ENCODE measurements around the gene AVPI1. TPM values are rescaled to one million over a fixed set of nuclear protein-coding genes. Genes with fewer than 3 reads are reported as not detected.
A peak's percentile ranks its signal among the peaks of the same experiment; 100 is the strongest.

AVPI1 gene
- total RNA-seq, 1 donor from 2014 or later, result 20.5 TPM

- Histone ChIP-seq H3K4me1 (peaks cover 25% of the 10 kb centered on the region), H3K4me3 (no peak overlapping the region), H3K27me3 (no peaks in the 10 kb centered on the region), H3K9me3 (no peaks in the 10 kb centered on the region), H3K36me3 (peaks cover 9% of the 10 kb centered on the region), H3K27ac (no peak overlapping the region)
- TF ChIP-seq, protein P1, sequence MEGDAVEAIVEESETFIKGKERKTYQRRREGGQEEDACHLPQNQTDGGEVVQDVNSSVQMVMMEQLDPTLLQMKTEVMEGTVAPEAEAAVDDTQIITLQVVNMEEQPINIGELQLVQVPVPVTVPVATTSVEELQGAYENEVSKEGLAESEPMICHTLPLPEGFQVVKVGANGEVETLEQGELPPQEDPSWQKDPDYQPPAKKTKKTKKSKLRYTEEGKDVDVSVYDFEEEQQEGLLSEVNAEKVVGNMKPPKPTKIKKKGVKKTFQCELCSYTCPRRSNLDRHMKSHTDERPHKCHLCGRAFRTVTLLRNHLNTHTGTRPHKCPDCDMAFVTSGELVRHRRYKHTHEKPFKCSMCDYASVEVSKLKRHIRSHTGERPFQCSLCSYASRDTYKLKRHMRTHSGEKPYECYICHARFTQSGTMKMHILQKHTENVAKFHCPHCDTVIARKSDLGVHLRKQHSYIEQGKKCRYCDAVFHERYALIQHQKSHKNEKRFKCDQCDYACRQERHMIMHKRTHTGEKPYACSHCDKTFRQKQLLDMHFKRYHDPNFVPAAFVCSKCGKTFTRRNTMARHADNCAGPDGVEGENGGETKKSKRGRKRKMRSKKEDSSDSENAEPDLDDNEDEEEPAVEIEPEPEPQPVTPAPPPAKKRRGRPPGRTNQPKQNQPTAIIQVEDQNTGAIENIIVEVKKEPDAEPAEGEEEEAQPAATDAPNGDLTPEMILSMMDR (IDR thresholded peaks at IDR 0.05), result no peak
- ATAC-seq, result no peak
- no peak for DNase-seq
- intact Hi-C loops (cut with DNase I), result no loop called here
Measured at GRCh38 chr10:97721871-97722780, 35.1 kb upstream of the AVPI1 start.

DNA sequence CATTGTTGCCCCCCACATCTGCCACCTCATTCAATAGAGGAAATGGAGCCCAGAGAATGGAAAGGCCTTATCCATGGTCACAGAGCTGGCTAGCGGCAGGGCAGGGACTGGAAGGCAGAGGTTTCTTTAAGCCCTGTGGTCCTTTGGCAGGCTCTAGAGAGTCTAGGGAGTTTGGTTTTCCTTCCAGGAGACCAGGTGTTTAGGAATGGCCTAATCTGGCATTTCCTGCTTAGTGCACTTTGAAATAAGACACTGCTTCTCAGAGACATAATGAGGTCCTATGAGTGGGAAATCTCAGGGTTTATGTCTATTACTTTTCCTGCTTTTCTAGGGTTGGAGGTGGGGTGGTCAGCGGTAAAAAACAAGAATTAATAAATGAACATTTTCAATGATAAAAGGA is 32.6 kb upstream of the AVPI1 start:
- Histone ChIP-seq H3K27me3 (no peaks in the 10 kb centered on the region), H3K9me3 (no peaks in the 10 kb centered on the region), H3K27ac (no peak overlapping the region), H3K36me3 (peaks cover 14% of the 10 kb centered on the region), H3K4me3 (no peak overlapping the region), H3K4me1 (peaks cover 41% of the 10 kb centered on the region)
- intact Hi-C loops (cut with DNase I), result no loop called here
- ATAC-seq (no peak), DNase-seq (no peak)
- TF ChIP-seq, protein P1 (IDR thresholded peaks at IDR 0.05), result no peak

GRCh38 chr10:97718659-97719142 is 31.7 kb upstream of the AVPI1 start:
- no peaks in the 10 kb centered on the region for H3K9me3 ChIP-seq
- H3K36me3 ChIP-seq, result peaks cover 14% of the 10 kb centered on the region
- peaks cover 41% of the 10 kb centered on the region for H3K4me1 ChIP-seq
- H3K27ac ChIP-seq, result peak overlapping the region; percentile 58
- TF ChIP-seq, protein P1 (IDR thresholded peaks at IDR 0.05), result no peak
- intact Hi-C loops (cut with DNase I), result no loop called here
- peak; percentile 86 for ATAC-seq
- no peaks in the 10 kb centered on the region for H3K27me3 ChIP-seq
- H3K4me3 ChIP-seq, result no peak overlapping the region
- DNase-seq, result peak; percentile 88

- no peak overlapping the region for H3K4me3 ChIP-seq
- TF ChIP-seq, protein P1 (IDR thresholded peaks at IDR 0.05), result no peak
- H3K27me3 ChIP-seq, result no peaks in the 10 kb centered on the region
- intact Hi-C loops (cut with DNase I), result no loop called here
- H3K36me3 ChIP-seq, result peaks cover 14% of the 10 kb centered on the region
- H3K9me3 ChIP-seq, result no peaks in the 10 kb centered on the region
- DNase-seq, result no peak
- peaks cover 42% of the 10 kb centered on the region for H3K4me1 ChIP-seq
- H3K27ac ChIP-seq, result peak overlapping the region; percentile 58
- no peak for ATAC-seq
Measured at GRCh38 chr10:97718178-97718577, 31.1 kb upstream of the AVPI1 start.

DNA sequence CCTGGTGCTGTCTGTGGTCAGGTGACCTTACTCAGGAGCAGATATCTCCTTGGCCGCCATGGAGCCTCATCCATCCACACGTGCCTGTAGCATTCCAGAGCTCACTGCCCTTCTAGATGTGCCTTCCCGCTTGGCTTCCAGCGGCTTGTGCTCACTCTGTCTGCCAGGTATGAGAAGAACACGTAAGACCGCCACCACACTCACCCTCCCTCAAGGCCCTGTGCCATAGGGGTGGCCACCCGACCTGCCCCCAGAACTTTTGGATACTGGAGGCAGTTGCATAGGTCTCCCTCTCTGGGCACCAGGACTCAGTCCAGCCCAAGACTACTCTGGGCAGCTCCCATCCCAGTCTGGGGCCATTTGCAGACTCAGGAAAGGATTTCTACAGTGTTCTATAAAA is 30.6 kb upstream of the AVPI1 start:
- H3K27me3 ChIP-seq, result no peaks in the 10 kb centered on the region
- H3K4me3 ChIP-seq, result no peak overlapping the region
- ATAC-seq (no peak), DNase-seq (no peak)
- no peaks in the 10 kb centered on the region for H3K9me3 ChIP-seq
- peaks cover 14% of the 10 kb centered on the region for H3K36me3 ChIP-seq
- peaks cover 48% of the 10 kb centered on the region for H3K4me1 ChIP-seq
- intact Hi-C loops (cut with DNase I), result no loop called here
- TF ChIP-seq, protein P1 (IDR thresholded peaks at IDR 0.05), result no peak
- peak overlapping the region; percentile 58 for H3K27ac ChIP-seq

All from upper lobe of right lung (tissue), 1 donor.